ENCODE measurements around the gene KIF18B.

Gene KIF18B

GRCh38 chr17:44947461-44948314, at the start of gene KIF18B:
Gene KIF18B, minus strand, starts transcription at chr17:44947773. Its CDS starts 11,429 bp downstream, at chr17:44936344.
- DNase-seq (ENCODE audit: low read depth, low spot score) = peak; percentile 68

GRCh38 chr17:44996304-44996703, 48.7 kb upstream of the KIF18B start:
- no peak for DNase-seq (ENCODE audit: low read depth, low spot score)

- DNase-seq (ENCODE audit: low read depth, low spot score) = no peak
Measured at GRCh38 chr17:44995436-44996001, 47.9 kb upstream of the KIF18B start.

- DNase-seq (ENCODE audit: low read depth, low spot score) = no peak
Measured at GRCh38 chr17:44992242-44992939, 44.8 kb upstream of the KIF18B start.

- no peak for DNase-seq (ENCODE audit: low read depth, low spot score)
Measured at GRCh38 chr17:44990994-44991393, 43.4 kb upstream of the KIF18B start.

GRCh38 chr17:44989552-44990138, 42.1 kb upstream of the KIF18B start:
- no peak for DNase-seq (ENCODE audit: low read depth, low spot score)

GRCh38 chr17:44988044-44988942, 40.7 kb upstream of the KIF18B start:
- no peak for DNase-seq (ENCODE audit: low read depth, low spot score)

- no peak for DNase-seq (ENCODE audit: low read depth, low spot score)
Measured at GRCh38 chr17:44983563-44983962, 36.0 kb upstream of the KIF18B start.

GRCh38 chr17:44982113-44982702, 34.6 kb upstream of the KIF18B start:
- DNase-seq (ENCODE audit: low read depth, low spot score) = no peak

GRCh38 chr17:44981221-44981968, 33.8 kb upstream of the KIF18B start:
- no peak for DNase-seq (ENCODE audit: low read depth, low spot score)

GRCh38 chr17:44979426-44979995, 31.9 kb upstream of the KIF18B start:
- no peak for DNase-seq (ENCODE audit: low read depth, low spot score)

GRCh38 chr17:44978807-44979206, 31.2 kb upstream of the KIF18B start:
- no peak for DNase-seq (ENCODE audit: low read depth, low spot score)

GRCh38 chr17:44977814-44978550, 30.4 kb upstream of the KIF18B start:
- no peak for DNase-seq (ENCODE audit: low read depth, low spot score)

- DNase-seq (ENCODE audit: low read depth, low spot score) = no peak
Measured at GRCh38 chr17:44977065-44977464, 29.5 kb upstream of the KIF18B start.

- no peak for DNase-seq (ENCODE audit: low read depth, low spot score)
Measured at GRCh38 chr17:44976206-44976605, 28.6 kb upstream of the KIF18B start.

GRCh38 chr17:44972953-44973352, 25.4 kb upstream of the KIF18B start:
- DNase-seq (ENCODE audit: low read depth, low spot score) = no peak

- DNase-seq (ENCODE audit: low read depth, low spot score) = peak; percentile 23
Measured at GRCh38 chr17:44971776-44972483, 24.4 kb upstream of the KIF18B start.

GRCh38 chr17:44970136-44970741, 22.7 kb upstream of the KIF18B start:
- no peak for DNase-seq (ENCODE audit: low read depth, low spot score)
